Uterus (tissue), 2 donors: ENCODE data around the gene ARHGEF37.

Experiments
- CTCF ChIP-seq, 4 experiments: fragments of 200-600 bp in 2 of 4; fragments of 450-650 bp in 2 of 4; sonication (generic) in 2 of 4; IDR thresholded peaks; one replicate each; pipeline ENCODE4 v1.5.1; 2016 to 2019; ENCODE audit warnings: antibody characterized with exemption in 4 of 4, mild to moderate bottlenecking in 2 of 4, moderate library complexity in 1 of 4
- POLR2A ChIP-seq, 2 donors: fragments of 450-650 bp; IDR thresholded peaks; one replicate each; pipeline ENCODE4 v1.6.1; 2016; ENCODE audit warnings: antibody characterized with exemption in 2 of 2, mild to moderate bottlenecking in 1 of 2, moderate library complexity in 1 of 2

GRCh38 chr5:149609640-149610219 lies 28.4 kb downstream of the ARHGEF37 start:
- TF ChIP-seq POLR2A (IDR thresholded peaks at IDR 0.05) (no peak), CTCF (IDR thresholded peaks at IDR 0.05) (no peak)
